ENCODE data around the gene IFRD1.

IFRD1 gene

DNA sequence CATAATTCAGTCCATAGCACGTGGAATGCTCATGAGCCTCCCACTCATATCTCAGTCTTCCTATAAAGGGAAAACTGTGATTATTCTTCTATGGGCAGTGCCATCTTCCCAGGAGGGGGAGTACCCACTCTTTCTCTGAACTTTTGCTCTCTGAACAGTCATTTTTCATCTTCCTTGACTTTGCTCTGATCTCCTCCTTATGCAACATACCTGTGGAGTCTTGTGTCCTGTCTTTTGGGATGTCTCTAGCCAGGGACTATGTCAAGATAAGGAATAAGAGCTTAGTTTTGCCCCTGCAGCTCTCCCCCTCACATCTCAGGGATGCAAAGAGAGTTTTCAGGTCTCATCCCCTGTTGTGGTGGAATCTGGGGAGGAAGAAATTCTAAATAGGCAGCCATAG is 58.1 kb downstream of the IFRD1 start:
- ChIA-PET CTCF (no interaction called here), POLR2A (no interaction called here)
- TF ChIP-seq, protein P1, sequence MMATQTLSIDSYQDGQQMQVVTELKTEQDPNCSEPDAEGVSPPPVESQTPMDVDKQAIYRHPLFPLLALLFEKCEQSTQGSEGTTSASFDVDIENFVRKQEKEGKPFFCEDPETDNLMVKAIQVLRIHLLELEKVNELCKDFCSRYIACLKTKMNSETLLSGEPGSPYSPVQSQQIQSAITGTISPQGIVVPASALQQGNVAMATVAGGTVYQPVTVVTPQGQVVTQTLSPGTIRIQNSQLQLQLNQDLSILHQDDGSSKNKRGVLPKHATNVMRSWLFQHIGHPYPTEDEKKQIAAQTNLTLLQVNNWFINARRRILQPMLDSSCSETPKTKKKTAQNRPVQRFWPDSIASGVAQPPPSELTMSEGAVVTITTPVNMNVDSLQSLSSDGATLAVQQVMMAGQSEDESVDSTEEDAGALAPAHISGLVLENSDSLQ (IDR thresholded peaks at IDR 0.05) = no peak
- no peak for TF ChIP-seq TARDBP (IDR thresholded peaks at IDR 0.05)
- TF ChIP-seq BHLHE40 (IDR thresholded peaks at IDR 0.05; ENCODE audit: borderline replicate concordance) = no peak
- TF ChIP-seq ELF4 (IDR thresholded peaks at IDR 0.05) = no peak
- TF ChIP-seq HDGF (IDR thresholded peaks at IDR 0.05; ENCODE audit: borderline replicate concordance) = no peak
- no peak for TF ChIP-seq FOXM1 (IDR thresholded peaks at IDR 0.05; ENCODE audit: borderline replicate concordance)
- no peak for TF ChIP-seq NFRKB (IDR thresholded peaks at IDR 0.05)
- no peak for TF ChIP-seq FOXK2 (IDR thresholded peaks at IDR 0.05)
- TF ChIP-seq L3MBTL2 (conservative IDR thresholded peaks at IDR 0.05) = no peak
- no peak for DNase-seq (ENCODE audit: extremely low spot score)

DNA sequence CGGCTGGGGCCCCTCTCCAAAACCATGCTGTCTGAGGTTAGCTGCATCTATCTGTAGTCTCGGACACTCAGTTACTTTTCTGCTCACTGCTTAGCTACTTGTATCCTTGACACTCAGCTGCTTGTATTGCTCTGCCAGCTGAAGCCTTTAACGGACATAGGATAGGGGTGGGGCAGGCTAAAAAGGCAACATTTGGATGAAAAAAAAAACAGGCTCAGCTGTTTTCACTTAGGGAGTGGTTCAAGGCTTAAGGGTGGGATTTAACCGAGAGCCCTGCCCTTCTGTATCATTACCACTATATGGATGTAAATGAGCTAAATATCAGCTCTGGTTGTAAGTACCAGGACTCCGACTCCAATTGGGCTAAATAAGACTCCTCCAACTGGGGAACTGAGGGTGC is 59.1 kb downstream of the IFRD1 start:
- ChIA-PET POLR2A (no interaction called here), CTCF (no interaction called here)
- no peak for DNase-seq (ENCODE audit: extremely low spot score)
- TF ChIP-seq ELF4 (IDR thresholded peaks at IDR 0.05) (no peak), FOXA1 (IDR thresholded peaks at IDR 0.05) (no peak)

DNA sequence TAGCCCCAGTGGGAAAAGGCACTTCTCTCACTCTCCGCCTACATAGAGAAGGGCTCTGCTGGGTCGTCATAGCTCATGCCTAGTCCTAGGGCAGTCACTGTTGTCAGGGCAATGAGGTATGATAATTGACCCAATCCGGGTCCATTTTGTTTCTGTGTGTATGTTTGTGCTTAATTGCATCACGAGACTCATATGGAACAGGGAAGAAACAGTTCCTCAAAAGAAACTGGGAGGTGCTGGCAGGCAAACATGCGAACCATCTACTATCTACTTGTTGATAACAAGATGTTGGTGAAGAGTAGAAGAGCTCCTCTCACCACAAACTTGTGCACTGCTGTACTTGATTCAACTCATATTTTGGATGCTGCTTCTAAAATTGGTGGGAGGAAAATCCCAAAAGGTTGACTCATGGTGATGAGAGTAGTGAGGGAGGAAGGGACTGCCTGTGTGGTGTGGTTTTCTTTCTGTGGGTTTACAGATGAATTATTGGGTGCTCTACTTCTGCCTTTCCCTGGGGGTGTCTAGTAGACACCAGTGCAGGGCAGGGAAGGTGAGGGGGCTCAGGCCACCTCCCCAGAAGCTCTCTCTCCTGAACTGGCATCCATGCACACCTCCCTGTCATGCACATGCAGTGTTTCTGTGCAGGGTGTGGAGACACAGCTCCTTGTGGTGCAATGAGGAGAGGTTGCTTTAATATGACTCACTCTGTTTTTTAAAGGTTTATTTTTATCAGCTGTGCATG is 59.9 kb downstream of the IFRD1 start:
- ChIA-PET CTCF (no interaction called here), POLR2A (no interaction called here)
- TF ChIP-seq SP1 (IDR thresholded peaks at IDR 0.05) (no peak), ZNF384 (IDR thresholded peaks at IDR 0.05) (no peak), BHLHE40 (IDR thresholded peaks at IDR 0.05; ENCODE audit: borderline replicate concordance) (no peak), NFRKB (IDR thresholded peaks at IDR 0.05) (no peak), HDGF (IDR thresholded peaks at IDR 0.05; ENCODE audit: borderline replicate concordance) (no peak), FOXK2 (IDR thresholded peaks at IDR 0.05) (no peak), ARNT (IDR thresholded peaks at IDR 0.05) (no peak), FOXM1 (IDR thresholded peaks at IDR 0.05; ENCODE audit: borderline replicate concordance) (no peak), FOXA1 (IDR thresholded peaks at IDR 0.05) (no peak), LEF1 (IDR thresholded peaks at IDR 0.05; ENCODE audit: borderline replicate concordance) (no peak), TARDBP (IDR thresholded peaks at IDR 0.05) (no peak), SUZ12 (IDR thresholded peaks at IDR 0.05) (no peak)

DNA sequence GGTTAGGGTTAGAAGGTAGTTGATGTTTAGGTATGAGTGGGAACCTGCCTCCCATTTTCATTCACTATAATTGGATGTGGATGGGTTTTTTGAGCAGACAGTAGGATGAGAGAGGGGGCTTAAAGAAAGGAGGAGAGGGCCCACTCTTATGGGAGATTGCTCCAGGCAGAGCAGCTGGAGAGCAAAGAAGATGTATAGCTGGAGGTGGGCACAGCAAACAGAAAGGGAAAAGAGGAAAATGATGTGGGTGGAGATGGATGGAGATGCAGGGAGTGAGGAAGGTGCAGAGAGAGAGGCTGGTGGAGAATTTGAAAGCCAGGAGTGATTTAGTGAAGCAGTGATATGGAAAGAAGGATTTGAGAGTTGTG is 60.5 kb downstream of the IFRD1 start:
- CTCF ChIA-PET = no interaction called here
- DNase-seq (ENCODE audit: extremely low spot score) = no peak
- POLR2A ChIA-PET = no interaction called here
- no peak for TF ChIP-seq FOXK2 (IDR thresholded peaks at IDR 0.05)
- TF ChIP-seq HDGF (IDR thresholded peaks at IDR 0.05; ENCODE audit: borderline replicate concordance) = no peak
- no peak for TF ChIP-seq LEF1 (IDR thresholded peaks at IDR 0.05; ENCODE audit: borderline replicate concordance)
- TF ChIP-seq L3MBTL2 (conservative IDR thresholded peaks at IDR 0.05) = no peak
- TF ChIP-seq CTBP1 (IDR thresholded peaks at IDR 0.05; ENCODE audit: borderline replicate concordance) = no peak
- no peak for TF ChIP-seq ELF4 (IDR thresholded peaks at IDR 0.05)
- no peak for TF ChIP-seq ARNT (IDR thresholded peaks at IDR 0.05)

More for the DNA sequence above, 59.9 kb downstream of the IFRD1 start:
- DNase-seq (ENCODE audit: extremely low spot score) = no peak

DNA sequence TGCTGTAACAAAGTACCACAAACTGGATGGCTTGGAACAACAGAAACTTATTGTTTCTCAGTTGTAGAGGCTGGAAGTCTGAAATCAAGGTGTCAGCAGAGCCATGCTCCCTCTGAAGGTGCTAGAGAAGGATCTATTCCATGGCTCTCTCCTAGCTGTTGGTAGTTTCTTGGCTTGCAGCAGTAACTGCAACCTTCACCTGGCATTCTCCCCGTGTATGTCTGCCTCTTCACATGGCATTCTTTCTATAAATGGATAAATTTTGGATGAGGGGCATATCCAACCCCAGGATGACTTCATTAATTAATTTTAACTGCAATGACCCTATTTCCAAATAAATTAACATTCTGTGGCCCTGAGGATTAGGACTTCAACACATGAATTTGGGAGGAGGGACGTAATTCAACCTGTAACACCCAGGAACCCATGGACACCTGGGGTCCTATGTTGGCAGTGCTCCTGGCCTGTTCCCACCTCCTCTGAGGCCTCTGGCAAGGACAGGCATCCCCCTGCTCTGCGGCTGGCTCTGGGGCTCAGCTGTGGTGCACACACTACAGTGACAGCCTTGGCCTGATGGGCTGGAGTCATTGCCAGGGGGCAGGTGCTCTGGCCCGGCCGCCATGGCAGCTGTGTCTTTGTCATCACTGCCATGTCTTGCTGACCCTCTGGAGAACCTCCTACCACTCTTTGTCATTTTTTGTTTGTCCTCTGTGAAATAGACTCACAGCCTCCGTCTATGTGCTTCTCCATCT is 61.4 kb downstream of the IFRD1 start:
- POLR2A ChIA-PET = no interaction called here
- no peak for DNase-seq (ENCODE audit: extremely low spot score)
- TF ChIP-seq CTBP1 (IDR thresholded peaks at IDR 0.05; ENCODE audit: borderline replicate concordance) (no peak), SUZ12 (IDR thresholded peaks at IDR 0.05) (no peak), NFRKB (IDR thresholded peaks at IDR 0.05) (no peak), ZNF384 (IDR thresholded peaks at IDR 0.05) (no peak), FOXA1 (IDR thresholded peaks at IDR 0.05) (no peak), FOXK2 (IDR thresholded peaks at IDR 0.05) (no peak), FOXM1 (IDR thresholded peaks at IDR 0.05; ENCODE audit: borderline replicate concordance) (no peak)
- CTCF ChIA-PET = interaction anchor here (0.6 kb wide), 1 partner anchor 532 kb away, joined by 3 read pairs; no protein-coding TSS in a partner anchor

DNA sequence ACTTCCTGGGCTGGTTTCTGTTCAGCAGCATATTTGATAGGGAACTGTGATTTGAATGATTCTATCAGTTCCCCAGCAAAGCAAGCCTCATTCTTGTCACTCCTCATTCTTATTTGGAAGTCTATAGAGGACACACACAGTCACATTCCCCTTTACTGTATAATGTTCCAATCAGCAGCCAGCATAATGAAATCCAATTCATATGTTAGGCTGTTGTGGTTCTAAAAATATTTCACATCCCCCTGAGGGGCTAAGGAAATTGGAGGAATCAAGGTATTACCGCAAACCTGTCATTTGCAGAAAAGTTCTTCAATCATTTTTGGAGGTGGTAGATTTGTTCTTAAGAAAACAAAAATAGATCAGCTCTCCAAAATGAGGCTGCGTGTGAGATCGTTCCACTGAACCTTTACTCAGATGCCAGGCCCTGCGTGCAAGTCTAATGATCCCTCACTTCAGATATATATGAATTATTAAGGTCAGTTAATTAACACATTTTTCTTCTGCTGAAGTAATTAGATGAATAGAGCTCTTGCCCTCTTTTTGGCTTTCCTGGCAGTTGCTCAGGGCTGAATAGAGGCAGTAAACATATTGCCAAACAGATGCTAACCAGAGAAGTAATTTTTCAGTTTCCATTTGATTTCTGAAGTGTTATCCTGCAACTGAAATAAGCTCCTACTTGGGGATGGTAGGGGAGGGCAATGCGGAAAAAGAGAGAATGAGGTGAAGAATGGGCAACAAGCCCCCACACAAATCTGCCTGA is 62.4 kb downstream of the IFRD1 start:
- POLR2A ChIA-PET = no interaction called here
- TF ChIP-seq FOXA1 (IDR thresholded peaks at IDR 0.05) = no peak
- no peak for TF ChIP-seq ZNF384 (IDR thresholded peaks at IDR 0.05)
- TF ChIP-seq, protein P1 (IDR thresholded peaks at IDR 0.05) = no peak
- no peak for TF ChIP-seq LEF1 (IDR thresholded peaks at IDR 0.05; ENCODE audit: borderline replicate concordance)
- TF ChIP-seq SP1 (IDR thresholded peaks at IDR 0.05) = no peak
- TF ChIP-seq TARDBP (IDR thresholded peaks at IDR 0.05) = no peak
- TF ChIP-seq HDGF (IDR thresholded peaks at IDR 0.05; ENCODE audit: borderline replicate concordance) = no peak
- TF ChIP-seq FOXM1 (IDR thresholded peaks at IDR 0.05; ENCODE audit: borderline replicate concordance) = no peak
- TF ChIP-seq ELF4 (IDR thresholded peaks at IDR 0.05) = no peak
- no peak for TF ChIP-seq BHLHE40 (IDR thresholded peaks at IDR 0.05; ENCODE audit: borderline replicate concordance)
- no peak for TF ChIP-seq ARNT (IDR thresholded peaks at IDR 0.05)
- TF ChIP-seq CTBP1 (IDR thresholded peaks at IDR 0.05; ENCODE audit: borderline replicate concordance) = no peak
- no peak for TF ChIP-seq L3MBTL2 (conservative IDR thresholded peaks at IDR 0.05)
- no peak for TF ChIP-seq NFRKB (IDR thresholded peaks at IDR 0.05)
- no peak for TF ChIP-seq SUZ12 (IDR thresholded peaks at IDR 0.05)
- no peak for TF ChIP-seq FOXK2 (IDR thresholded peaks at IDR 0.05)
- CTCF ChIA-PET = no interaction called here
- no peak for DNase-seq (ENCODE audit: extremely low spot score)

Measured in HEK293T (cell line).